Keratinocyte (primary cell): ENCODE data around the gene SKOR2. TPM values are rescaled to one million over a fixed set of nuclear protein-coding genes. Genes with fewer than 3 reads are reported as not detected.

ENCODE experiments used
- DNase-seq: peaks from one replicate; pipeline ENCODE4 v3.0.0-alpha.2; 2011; ENCODE audit warnings: low read depth, missing footprints, low spot score
- FAIRE-seq: peaks from 2 replicates; lab custom pipeline; 2011; peaks lifted over from hg19 to GRCh38; lab: Jason Lieb, UNC
- H2AFZ ChIP-seq: 2 replicates; pipeline ENCODE4 v1.6.0; 2012; ENCODE audit warnings: low read length, control low read depth, inconsistent platforms; ENCODE audit not compliant: control insufficient read depth
- H3K27ac ChIP-seq: 2 replicates; pipeline ENCODE4 v1.5.1; 2011; ENCODE audit warnings: low read length; ENCODE audit not compliant: control insufficient read depth, insufficient read depth
- H3K27me3 ChIP-seq: 3 replicates; pipeline ENCODE4 v1.6.0; 2011; ENCODE audit warnings: low read length; ENCODE audit not compliant: control insufficient read depth, insufficient read depth; ENCODE audit errors: extremely low read depth
- H3K36me3 ChIP-seq, 2 experiments: 2 replicates in 1 of 2; 3 replicates in 1 of 2; pipeline ENCODE4 v1.5.1; 2011; ENCODE audit warnings: low read length in 2 of 2, mild to moderate bottlenecking in 1 of 2; ENCODE audit not compliant: control insufficient read depth in 2 of 2, insufficient read depth in 2 of 2; ENCODE audit errors: extremely low read depth in 1 of 2
- H3K4me1 ChIP-seq: 3 replicates; pipeline ENCODE4 v1.5.1; 2011; ENCODE audit warnings: low read length; ENCODE audit not compliant: control insufficient read depth, insufficient read depth; ENCODE audit errors: extremely low read depth
- H3K4me2 ChIP-seq: 3 replicates; pipeline ENCODE4 v1.6.0; 2011; ENCODE audit warnings: low read depth, low read length; ENCODE audit not compliant: control insufficient read depth, insufficient read depth; ENCODE audit errors: extremely low read depth
- H3K4me3 ChIP-seq, 3 experiments: fragments of 200-600 bp in 1 of 3; sonication (generic) in 1 of 3; 2 replicates in 2 of 3; 3 replicates in 1 of 3; pipeline ENCODE4 v1.5.1; 2011 to 2016; ENCODE audit warnings: low read length in 3 of 3, mild to moderate bottlenecking in 3 of 3, control low read depth in 2 of 3, inconsistent platforms in 1 of 3, low read depth in 1 of 3, mixed read lengths in 1 of 3, mixed run types in 1 of 3, moderate library complexity in 1 of 3; ENCODE audit not compliant: control insufficient read depth in 2 of 3, insufficient read depth in 2 of 3; ENCODE audit errors: extremely low read depth in 1 of 3
- H3K79me2 ChIP-seq: 2 replicates; pipeline ENCODE4 v1.6.0; 2012; ENCODE audit warnings: low read length; ENCODE audit not compliant: control insufficient read depth, insufficient read depth
- H3K9ac ChIP-seq: 3 replicates; pipeline ENCODE4 v1.6.0; 2011; ENCODE audit warnings: low read length; ENCODE audit not compliant: control insufficient read depth, insufficient read depth; ENCODE audit errors: extremely low read depth
- H3K9me1 ChIP-seq: 3 replicates; pipeline ENCODE4 v1.6.0; 2011; ENCODE audit warnings: low read length; ENCODE audit not compliant: control insufficient read depth, insufficient read depth; ENCODE audit errors: extremely low read depth
- H3K9me3 ChIP-seq: 2 replicates; pipeline ENCODE4 v1.5.1; 2012; ENCODE audit warnings: low read depth, low read length; ENCODE audit not compliant: control insufficient read depth
- H4K20me1 ChIP-seq: 3 replicates; pipeline ENCODE4 v1.6.0; 2011; ENCODE audit warnings: low read length; ENCODE audit not compliant: control insufficient read depth, insufficient read depth; ENCODE audit errors: extremely low read depth
- EZH2 ChIP-seq: IDR thresholded peaks from one replicate; pipeline ENCODE4 v1.6.1; 2012; ENCODE audit warnings: inconsistent platforms, mild to moderate bottlenecking, low read length, moderate library complexity
- dilution Hi-C: fragments of 300-500 bp; cut with MboI; formaldehyde crosslinking; loops from one replicate; pipeline ENCODE4 v1.7.0; 2020; ENCODE audit warnings: low sequenced_read_pairs; ENCODE audit not compliant: extremely low pct_ligation_motif_present
- polyA plus RNA-seq, 5 experiments: library from polyadenylated mRNA; depleted of rRNA in 3 of 5; stranded (reverse) in 3 of 5; stranded (forward) in 1 of 5; unstranded in 1 of 5; fragments of >200 nt; gene quantifications; 1 replicate in 1 of 5; 2 replicates in 3 of 5; 3 replicates in 1 of 5; pipeline versions ENCODE4 v1.2.1 to v1.2.3, GENCODE V29; 2011 to 2012; ENCODE audit warnings: missing spikeins in 2 of 5, low read depth in 1 of 5, low replicate concordance in 1 of 5
- TF ChIP-seq, protein P1 (sequence below), 3 experiments: IDR thresholded peaks in 1 of 3; conservative IDR thresholded peaks in 1 of 3; optimal IDR thresholded peaks in 1 of 3; 2 replicates in 2 of 3; 3 replicates in 1 of 3; pipeline versions ENCODE3 to v1.5.1; 2011; ENCODE audit warnings: low read length in 3 of 3, mild to moderate bottlenecking in 3 of 3, moderate library complexity in 2 of 3, control low read depth in 1 of 3, inconsistent platforms in 1 of 3; ENCODE audit not compliant: insufficient read depth in 2 of 3; ENCODE audit errors: extremely low read depth in 1 of 3

SKOR2 gene
- polyA plus RNA-seq, 1 donor (not counting 4 experiments of a cell fraction or from before 2014, with no cell fraction given) = not detected

DNA sequence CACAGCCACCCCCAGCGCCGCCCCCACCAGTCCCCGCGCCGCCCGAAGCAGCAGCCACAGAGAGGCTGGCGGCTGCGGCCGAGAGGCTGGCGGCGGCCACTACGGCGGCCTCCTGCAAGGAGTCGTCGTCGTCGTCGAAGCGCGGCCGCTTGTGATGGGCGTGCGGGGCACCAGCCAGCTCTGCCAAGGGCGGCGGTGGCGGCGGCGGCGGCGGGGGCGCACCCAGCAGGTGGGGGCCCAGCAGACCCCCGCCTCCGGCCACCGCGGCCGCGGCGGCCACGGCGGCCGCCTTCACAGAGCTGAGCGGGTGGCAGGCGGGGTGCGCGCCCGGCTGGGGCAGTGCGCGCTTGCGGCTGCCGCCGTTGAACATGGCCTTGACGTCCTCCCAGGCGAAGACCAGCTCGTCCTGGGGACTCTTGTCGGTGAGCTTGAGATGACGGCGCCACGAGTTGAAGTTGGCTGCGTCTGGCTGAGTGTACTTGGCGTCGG, 3.3 kb downstream of the SKOR2 start:
- no peak for DNase-seq
- no peak overlapping the region for H3K9ac ChIP-seq
- no peak overlapping the region for H3K4me2 ChIP-seq
- peaks cover 79% of the 10 kb centered on the region for H3K27me3 ChIP-seq
- H3K9me1 ChIP-seq = no peaks in the 10 kb centered on the region
- H3K36me3 ChIP-seq = no peaks in the 10 kb centered on the region
- FAIRE-seq = no peak
- H3K27ac ChIP-seq = no peak overlapping the region
- TF ChIP-seq EZH2 = no peak
- TF ChIP-seq, protein P1, sequence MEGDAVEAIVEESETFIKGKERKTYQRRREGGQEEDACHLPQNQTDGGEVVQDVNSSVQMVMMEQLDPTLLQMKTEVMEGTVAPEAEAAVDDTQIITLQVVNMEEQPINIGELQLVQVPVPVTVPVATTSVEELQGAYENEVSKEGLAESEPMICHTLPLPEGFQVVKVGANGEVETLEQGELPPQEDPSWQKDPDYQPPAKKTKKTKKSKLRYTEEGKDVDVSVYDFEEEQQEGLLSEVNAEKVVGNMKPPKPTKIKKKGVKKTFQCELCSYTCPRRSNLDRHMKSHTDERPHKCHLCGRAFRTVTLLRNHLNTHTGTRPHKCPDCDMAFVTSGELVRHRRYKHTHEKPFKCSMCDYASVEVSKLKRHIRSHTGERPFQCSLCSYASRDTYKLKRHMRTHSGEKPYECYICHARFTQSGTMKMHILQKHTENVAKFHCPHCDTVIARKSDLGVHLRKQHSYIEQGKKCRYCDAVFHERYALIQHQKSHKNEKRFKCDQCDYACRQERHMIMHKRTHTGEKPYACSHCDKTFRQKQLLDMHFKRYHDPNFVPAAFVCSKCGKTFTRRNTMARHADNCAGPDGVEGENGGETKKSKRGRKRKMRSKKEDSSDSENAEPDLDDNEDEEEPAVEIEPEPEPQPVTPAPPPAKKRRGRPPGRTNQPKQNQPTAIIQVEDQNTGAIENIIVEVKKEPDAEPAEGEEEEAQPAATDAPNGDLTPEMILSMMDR (optimal IDR thresholded peaks at IDR 0.05 in 1 of 3, IDR thresholded peaks at IDR 0.05 in 1 of 3, conservative IDR thresholded peaks at IDR 0.05 in 1 of 3; ENCODE audit: extremely low read depth in 1 of 3, insufficient read depth in 2 of 3, low read length in 3 of 3) = no peak
- peaks cover 5% of the 10 kb centered on the region for H3K9me3 ChIP-seq
- dilution Hi-C loops = no loop called here
- no peak overlapping the region for H2AFZ ChIP-seq
- H3K4me1 ChIP-seq = no peaks in the 10 kb centered on the region
- H3K4me3 ChIP-seq = no peak overlapping the region
- no peaks in the 10 kb centered on the region for H4K20me1 ChIP-seq
- no peaks in the 10 kb centered on the region for H3K79me2 ChIP-seq

DNA sequence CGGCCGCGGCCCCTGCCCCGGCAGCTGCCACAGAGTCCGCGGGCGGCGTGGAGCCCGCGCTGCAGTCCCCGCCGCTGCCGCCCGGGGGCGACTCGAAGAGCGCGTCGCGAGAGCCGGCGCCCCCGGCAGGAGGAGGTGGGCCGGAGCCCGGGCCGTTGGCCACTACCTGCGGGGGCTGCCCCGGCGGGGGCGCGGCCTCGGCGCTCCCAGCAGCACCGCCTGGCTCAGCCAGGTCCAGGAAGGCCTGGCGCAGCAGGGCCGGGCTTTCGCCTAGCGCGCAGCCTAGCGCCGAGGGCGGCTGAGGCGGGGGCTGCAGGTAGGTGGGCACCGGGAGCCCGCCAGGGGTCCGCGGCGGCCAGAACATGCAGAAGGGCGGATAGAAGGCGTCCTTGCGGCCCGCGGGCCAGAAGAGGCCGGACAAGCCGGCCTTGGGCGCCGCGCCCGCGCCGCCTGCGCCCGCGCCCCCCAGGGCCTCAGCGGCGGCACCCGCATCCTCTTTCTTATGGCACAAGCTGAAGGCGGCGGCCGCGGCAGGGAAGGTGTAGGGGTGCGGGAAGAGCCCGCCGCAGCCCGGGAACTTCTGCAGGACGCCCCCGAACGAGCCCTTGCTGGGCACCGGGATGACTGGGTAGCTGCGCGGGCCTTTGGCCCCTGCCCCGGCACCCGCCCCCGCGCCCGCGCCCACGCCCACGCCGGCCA, 3.9 kb downstream of the SKOR2 start:
- Histone ChIP-seq H4K20me1 (no peaks in the 10 kb centered on the region), H3K4me3 (no peak overlapping the region), H3K27me3 (peaks cover 78% of the 10 kb centered on the region), H3K9me1 (no peaks in the 10 kb centered on the region), H3K27ac (no peak overlapping the region), H3K4me2 (no peak overlapping the region), H2AFZ (no peak overlapping the region), H3K79me2 (no peaks in the 10 kb centered on the region), H3K4me1 (no peaks in the 10 kb centered on the region), H3K36me3 (no peaks in the 10 kb centered on the region), H3K9me3 (peaks cover 5% of the 10 kb centered on the region), H3K9ac (no peak overlapping the region)
- FAIRE-seq (no peak), DNase-seq (no peak)
- TF ChIP-seq, protein P1 (optimal IDR thresholded peaks at IDR 0.05 in 1 of 3, IDR thresholded peaks at IDR 0.05 in 1 of 3, conservative IDR thresholded peaks at IDR 0.05 in 1 of 3; ENCODE audit: extremely low read depth in 1 of 3, insufficient read depth in 2 of 3, low read length in 3 of 3) = peak in 1 of 3 experiments; percentile 33
- peak; percentile 97 for TF ChIP-seq EZH2
- dilution Hi-C loops = no loop called here
